Measurements from ENCODE around the gene PSTPIP1. TPM values are rescaled to one million over a fixed set of nuclear protein-coding genes. Genes with fewer than 3 reads are reported as not detected.

PSTPIP1 gene
- total and polyA plus RNA-seq, 10 of the 15 experiments (the other 5 are each of a cell fraction or from before 2014, with no cell fraction given): 0.50 to 29.3 (median 14.5) TPM

DNA sequence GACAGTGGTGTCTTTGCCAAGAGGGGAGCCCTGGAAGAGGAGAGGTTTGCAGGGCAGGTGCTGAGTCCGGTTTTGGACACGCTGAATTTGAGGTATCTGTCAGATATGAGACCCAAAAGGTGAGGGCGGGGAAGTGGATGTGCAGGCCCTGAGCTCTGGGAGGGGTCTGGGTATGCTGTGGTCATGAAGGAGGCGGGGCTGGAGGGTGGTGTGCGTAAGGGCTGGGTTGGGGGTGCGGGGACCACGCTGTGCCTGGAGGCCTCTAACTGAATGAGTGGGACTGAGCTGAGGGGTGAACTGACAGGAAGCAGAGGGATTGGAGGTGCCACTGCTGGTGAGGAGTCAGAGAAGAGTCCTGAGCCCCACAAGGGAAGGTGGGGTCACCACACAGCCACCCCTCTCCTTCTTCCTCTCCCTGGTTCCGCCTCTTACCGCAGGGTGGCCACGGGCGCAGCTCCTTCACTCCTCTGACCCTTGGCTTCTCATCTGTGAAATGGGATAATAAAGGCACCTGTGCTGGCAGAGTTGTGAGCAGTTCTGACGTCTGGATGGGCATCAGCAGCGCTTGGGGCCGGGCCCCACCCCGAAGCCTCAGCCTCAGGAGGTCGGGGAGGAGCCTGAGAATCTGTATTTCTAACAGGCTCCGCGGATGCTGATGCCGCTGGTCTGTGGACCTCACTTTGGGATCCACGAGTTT is 28.8 kb downstream of the PSTPIP1 start (continued):
- TF ChIP-seq, protein P1, sequence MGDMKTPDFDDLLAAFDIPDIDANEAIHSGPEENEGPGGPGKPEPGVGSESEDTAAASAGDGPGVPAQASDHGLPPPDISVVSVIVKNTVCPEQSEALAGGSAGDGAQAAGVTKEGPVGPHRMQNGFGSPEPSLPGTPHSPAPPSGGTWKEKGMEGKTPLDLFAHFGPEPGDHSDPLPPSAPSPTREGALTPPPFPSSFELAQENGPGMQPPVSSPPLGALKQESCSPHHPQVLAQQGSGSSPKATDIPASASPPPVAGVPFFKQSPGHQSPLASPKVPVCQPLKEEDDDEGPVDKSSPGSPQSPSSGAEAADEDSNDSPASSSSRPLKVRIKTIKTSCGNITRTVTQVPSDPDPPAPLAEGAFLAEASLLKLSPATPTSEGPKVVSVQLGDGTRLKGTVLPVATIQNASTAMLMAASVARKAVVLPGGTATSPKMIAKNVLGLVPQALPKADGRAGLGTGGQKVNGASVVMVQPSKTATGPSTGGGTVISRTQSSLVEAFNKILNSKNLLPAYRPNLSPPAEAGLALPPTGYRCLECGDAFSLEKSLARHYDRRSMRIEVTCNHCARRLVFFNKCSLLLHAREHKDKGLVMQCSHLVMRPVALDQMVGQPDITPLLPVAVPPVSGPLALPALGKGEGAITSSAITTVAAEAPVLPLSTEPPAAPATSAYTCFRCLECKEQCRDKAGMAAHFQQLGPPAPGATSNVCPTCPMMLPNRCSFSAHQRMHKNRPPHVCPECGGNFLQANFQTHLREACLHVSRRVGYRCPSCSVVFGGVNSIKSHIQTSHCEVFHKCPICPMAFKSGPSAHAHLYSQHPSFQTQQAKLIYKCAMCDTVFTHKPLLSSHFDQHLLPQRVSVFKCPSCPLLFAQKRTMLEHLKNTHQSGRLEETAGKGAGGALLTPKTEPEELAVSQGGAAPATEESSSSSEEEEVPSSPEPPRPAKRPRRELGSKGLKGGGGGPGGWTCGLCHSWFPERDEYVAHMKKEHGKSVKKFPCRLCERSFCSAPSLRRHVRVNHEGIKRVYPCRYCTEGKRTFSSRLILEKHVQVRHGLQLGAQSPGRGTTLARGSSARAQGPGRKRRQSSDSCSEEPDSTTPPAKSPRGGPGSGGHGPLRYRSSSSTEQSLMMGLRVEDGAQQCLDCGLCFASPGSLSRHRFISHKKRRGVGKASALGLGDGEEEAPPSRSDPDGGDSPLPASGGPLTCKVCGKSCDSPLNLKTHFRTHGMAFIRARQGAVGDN (IDR thresholded peaks at IDR 0.05): no peak
- no peak for TF ChIP-seq POLR2A (IDR thresholded peaks at IDR 0.05; ENCODE audit: low read depth, low read length)
- no peak for TF ChIP-seq ZNF24 (IDR thresholded peaks at IDR 0.05)
- TF ChIP-seq, protein P2, sequence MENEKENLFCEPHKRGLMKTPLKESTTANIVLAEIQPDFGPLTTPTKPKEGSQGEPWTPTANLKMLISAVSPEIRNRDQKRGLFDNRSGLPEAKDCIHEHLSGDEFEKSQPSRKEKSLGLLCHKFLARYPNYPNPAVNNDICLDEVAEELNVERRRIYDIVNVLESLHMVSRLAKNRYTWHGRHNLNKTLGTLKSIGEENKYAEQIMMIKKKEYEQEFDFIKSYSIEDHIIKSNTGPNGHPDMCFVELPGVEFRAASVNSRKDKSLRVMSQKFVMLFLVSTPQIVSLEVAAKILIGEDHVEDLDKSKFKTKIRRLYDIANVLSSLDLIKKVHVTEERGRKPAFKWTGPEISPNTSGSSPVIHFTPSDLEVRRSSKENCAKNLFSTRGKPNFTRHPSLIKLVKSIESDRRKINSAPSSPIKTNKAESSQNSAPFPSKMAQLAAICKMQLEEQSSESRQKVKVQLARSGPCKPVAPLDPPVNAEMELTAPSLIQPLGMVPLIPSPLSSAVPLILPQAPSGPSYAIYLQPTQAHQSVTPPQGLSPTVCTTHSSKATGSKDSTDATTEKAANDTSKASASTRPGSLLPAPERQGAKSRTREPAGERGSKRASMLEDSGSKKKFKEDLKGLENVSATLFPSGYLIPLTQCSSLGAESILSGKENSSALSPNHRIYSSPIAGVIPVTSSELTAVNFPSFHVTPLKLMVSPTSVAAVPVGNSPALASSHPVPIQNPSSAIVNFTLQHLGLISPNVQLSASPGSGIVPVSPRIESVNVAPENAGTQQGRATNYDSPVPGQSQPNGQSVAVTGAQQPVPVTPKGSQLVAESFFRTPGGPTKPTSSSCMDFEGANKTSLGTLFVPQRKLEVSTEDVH (IDR thresholded peaks at IDR 0.05; ENCODE audit: low read depth, partially characterized antibody): no peak
- TF ChIP-seq ATF7 (IDR thresholded peaks at IDR 0.05; ENCODE audit: low read depth): no peak
